GM12865 (cell line): ENCODE results near the gene PTPN5.

Experiments
- DNase-seq: peaks from one replicate; pipeline ENCODE4 v3.0.0; 2010; ENCODE audit warnings: low read depth
- H3K4me3 ChIP-seq: 2 replicates; pipeline ENCODE4 v1.5.1; 2011; ENCODE audit warnings: mild to moderate bottlenecking, low read depth, low read length, control low read depth
- CTCF ChIP-seq: IDR thresholded peaks from 2 replicates; pipeline ENCODE4 v1.5.1; 2011; ENCODE audit warnings: low read length, control low read depth, low read depth, inconsistent platforms; ENCODE audit not compliant: insufficient read depth; ENCODE audit errors: missing control alignments

Gene PTPN5

GRCh38 chr11:18731949-18732821, 59.4 kb downstream of the PTPN5 start:
- TF ChIP-seq CTCF = peak; percentile 98
- DNase-seq = peak; percentile 62
- no peak overlapping the region for H3K4me3 ChIP-seq

- peak; percentile 37 for DNase-seq
- H3K4me3 ChIP-seq = no peak overlapping the region
- no peak for TF ChIP-seq CTCF
Measured at GRCh38 chr11:18731441-18731840, 60.2 kb downstream of the PTPN5 start.

- H3K4me3 ChIP-seq = no peak overlapping the region
- TF ChIP-seq CTCF = no peak
Measured at GRCh38 chr11:18730020-18730419, 61.6 kb downstream of the PTPN5 start.

GRCh38 chr11:18729426-18729825, 62.2 kb downstream of the PTPN5 start:
- no peak overlapping the region for H3K4me3 ChIP-seq
- no peak for DNase-seq
- no peak for TF ChIP-seq CTCF

More at GRCh38 chr11:18730020-18730419, 61.6 kb downstream of the PTPN5 start:
- DNase-seq = no peak

GRCh38 chr11:18728658-18729057, 62.9 kb downstream of the PTPN5 start:
- DNase-seq = no peak
- no peak for TF ChIP-seq CTCF
- H3K4me3 ChIP-seq = no peak overlapping the region

- peak; percentile 41 for DNase-seq
- H3K4me3 ChIP-seq = no peak overlapping the region
- peak; percentile 91 for TF ChIP-seq CTCF
Measured at GRCh38 chr11:18727479-18728236, 63.9 kb downstream of the PTPN5 start.

GRCh38 chr11:18726040-18726439, 65.6 kb downstream of the PTPN5 start, which contains the start of gene IGSF22:
IGSF22 (minus strand) TSS chr11:18726188; CDS start chr11:18724236, 1,952 bp downstream.
- H3K4me3 ChIP-seq = no peak within 1 kb of the TSS
- TF ChIP-seq CTCF = no peak
- DNase-seq = no peak
